GM12873 (cell line): ENCODE measurements around the gene SLAMF6.

Experiments
- CTCF ChIP-seq: IDR thresholded peaks from 2 replicates; pipeline ENCODE4 v1.5.1; 2012; ENCODE audit warnings: low read depth, mild to moderate bottlenecking, moderate library complexity, low read length, control low read depth; ENCODE audit not compliant: insufficient read depth; ENCODE audit errors: missing control alignments

The SLAMF6 gene

GRCh38 chr1:160486453-160486852 is 36.6 kb downstream of the SLAMF6 start:
- TF ChIP-seq CTCF, result no peak

GRCh38 chr1:160483505-160484185 is 39.4 kb downstream of the SLAMF6 start:
- no peak for TF ChIP-seq CTCF

- no peak for TF ChIP-seq CTCF
Measured at GRCh38 chr1:160481979-160482596, 41.0 kb downstream of the SLAMF6 start.

- TF ChIP-seq CTCF, result no peak
Measured at GRCh38 chr1:160474392-160475242, 48.4 kb downstream of the SLAMF6 start.

- no peak for TF ChIP-seq CTCF
Measured at GRCh38 chr1:160472112-160472511, 50.9 kb downstream of the SLAMF6 start.

- no peak for TF ChIP-seq CTCF
Measured at GRCh38 chr1:160471253-160471652, 51.8 kb downstream of the SLAMF6 start.

- TF ChIP-seq CTCF, result no peak
Measured at GRCh38 chr1:160467576-160467975, 55.5 kb downstream of the SLAMF6 start.
